Natural killer cell (primary cell): ENCODE measurements around the gene SHBG. TPM values are rescaled to one million over a fixed set of nuclear protein-coding genes. Genes with fewer than 3 reads are reported as not detected.
A peak's percentile ranks its signal among the peaks of the same experiment; 100 is the strongest.

Source experiments
- ATAC-seq, 3 donors: fragments of 150-1000 bp in 2 of 3; fragments of 200-7000 bp in 1 of 3; cut with Tn5 transposase; 1 replicate in 1 of 3; 2 replicates in 2 of 3; pipeline ENCODE4 v1.10.0; 2021; ENCODE audit warnings: mild to moderate bottlenecking in 2 of 3, moderate library complexity in 2 of 3
- DNase-seq, 2 donors: peaks; one replicate each; pipeline versions ENCODE4 v3.0.0 to v3.0.0-alpha.2; 2013 to 2021; ENCODE audit warnings: mixed read lengths in 1 of 2
- H3K27ac ChIP-seq: one replicate; pipeline ENCODE4 v1.5.1; 2013; ENCODE audit warnings: mild to moderate bottlenecking, low read length
- H3K27me3 ChIP-seq: one replicate; pipeline ENCODE4 v1.6.1; 2013; ENCODE audit warnings: low read length; ENCODE audit not compliant: control insufficient read depth, insufficient read depth
- H3K36me3 ChIP-seq: one replicate; pipeline ENCODE4 v1.6.1; 2013; ENCODE audit warnings: low read length; ENCODE audit not compliant: control insufficient read depth, insufficient read depth
- H3K4me1 ChIP-seq: one replicate; pipeline ENCODE4 v1.6.1; 2013; ENCODE audit warnings: low read length; ENCODE audit not compliant: control insufficient read depth, insufficient read depth
- H3K4me3 ChIP-seq: one replicate; pipeline ENCODE4 v1.5.1; 2013; ENCODE audit warnings: low read length
- H3K9me3 ChIP-seq: one replicate; pipeline ENCODE4 v1.6.1; 2013; ENCODE audit warnings: low read length; ENCODE audit not compliant: control insufficient read depth, insufficient read depth
- H3K27ac Mint-ChIP-seq, 2 donors: one replicate each; pipeline ENCODE4 v1.8.0; 2022; ENCODE audit warnings: mild to moderate bottlenecking in 2 of 2, mixed read lengths in 2 of 2, moderate library complexity in 1 of 2
- H3K27me3 Mint-ChIP-seq, 2 donors: one replicate each; pipeline ENCODE4 v1.8.0; 2022; ENCODE audit warnings: low read depth in 2 of 2, mixed read lengths in 2 of 2
- H3K36me3 Mint-ChIP-seq: one replicate; pipeline ENCODE4 v1.8.0; 2022; ENCODE audit warnings: mixed read lengths
- H3K4me1 Mint-ChIP-seq, 2 donors: one replicate each; pipeline ENCODE4 v1.8.0; 2022; ENCODE audit warnings: mixed read lengths in 2 of 2
- H3K4me3 Mint-ChIP-seq: one replicate; pipeline ENCODE4 v1.8.0; 2022; ENCODE audit warnings: mild to moderate bottlenecking, moderate library complexity, mixed read lengths
- H3K9me3 Mint-ChIP-seq, 2 donors: one replicate each; pipeline ENCODE4 v1.8.0; 2022; ENCODE audit warnings: mixed read lengths in 2 of 2
- CTCF ChIP-seq: fragments of 200-600 bp; IDR thresholded peaks from one replicate; pipeline ENCODE4 v1.8.0; 2022; ENCODE audit warnings: antibody characterized with exemption
- WGBS: methylation state at CpG from one replicate; pipeline ENCODE4 v1.1.7; 2013; ENCODE audit warnings: missing lambda C conversion rate; ENCODE audit not compliant: insufficient coverage; 5-methylcytosine and 5-hydroxymethylcytosine counted together
- intact Hi-C: fragments of 100-400 bp; cut with micrococcal nuclease; formaldehyde crosslinking; loops from one replicate; pipeline ENCODE4 v1.14.2; 2022
- total RNA-seq, 4 donors: library from RNA; stranded (reverse); fragments of 120-200 nt in 1 of 4; gene quantifications; one replicate each; pipeline versions ENCODE4 v1.2.3 to v1.2.4, GENCODE V29; 2013 to 2022

Gene SHBG
- total RNA-seq, 3 donors from 2014 or later (not counting 1 experiment from before 2014, with no cell fraction given): not detected

GRCh38 chr17:7606280-7606679, 23.7 kb upstream of the SHBG start:
- no peaks in the 10 kb centered on the region for H3K4me1 ChIP-seq
- no peak overlapping the region for H3K4me3 ChIP-seq
- ATAC-seq (no peak), DNase-seq (no peak)
- no peaks in the 10 kb centered on the region for H3K9me3 ChIP-seq
- H3K27me3 ChIP-seq: no peaks in the 10 kb centered on the region
- peaks cover 29% of the 10 kb centered on the region for H3K36me3 ChIP-seq
- Mint-ChIP-seq H3K36me3 (peaks cover 23% of the 10 kb centered on the region), H3K27ac (no peak overlapping the region), H3K9me3 (no peaks in the 10 kb centered on the region), H3K27me3 (no peaks in the 10 kb centered on the region), H3K4me1 (peaks cover 9 to 29% of the 10 kb centered on the region in 2 donors), H3K4me3 (no peak overlapping the region)
- 99% methylated on average over 4 of the region's 4 CpGs for WGBS
- TF ChIP-seq CTCF: no peak
- intact Hi-C loops: no loop called here
- no peak overlapping the region for H3K27ac ChIP-seq

- H3K27ac ChIP-seq: no peak overlapping the region
- intact Hi-C loops: no loop called here
- no peak for ATAC-seq
Observed at GRCh38 chr17:7610641-7611040, 19.3 kb upstream of the SHBG start.

DNA sequence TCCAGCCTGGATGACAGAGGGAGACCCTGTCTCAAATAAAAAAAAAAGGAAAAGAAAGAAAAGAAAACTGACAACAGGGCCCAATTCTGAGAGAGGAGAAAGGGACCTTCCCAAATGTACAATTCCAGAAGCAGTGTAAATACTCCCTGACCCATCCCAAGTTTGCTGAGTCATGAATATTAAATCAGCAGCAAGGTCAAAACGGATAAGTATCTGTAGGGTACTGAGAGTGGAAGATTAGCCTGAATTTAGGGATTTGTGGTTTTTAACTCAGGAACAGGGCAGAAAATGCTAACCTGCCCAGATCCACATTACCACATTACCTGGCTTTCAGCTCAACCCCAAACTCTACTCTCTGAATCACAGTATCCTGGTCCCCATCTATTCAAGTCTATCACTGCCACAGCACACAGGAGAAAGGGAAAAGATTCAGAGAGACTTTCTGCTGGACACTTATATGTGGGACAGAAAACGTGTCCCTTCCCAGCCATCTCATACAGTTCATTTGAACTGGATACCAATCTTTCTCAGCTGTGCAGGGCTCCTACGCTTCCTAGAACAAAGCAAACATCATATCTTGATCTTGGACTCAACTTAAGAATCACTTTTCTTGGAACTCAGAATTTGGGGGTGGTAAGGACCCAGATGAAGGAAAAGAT, 18.2 kb upstream of the SHBG start:
- H3K27me3 ChIP-seq: no peaks in the 10 kb centered on the region

More at GRCh38 chr17:7610641-7611040, 19.3 kb upstream of the SHBG start:
- Histone ChIP-seq H3K36me3 (peaks cover 3% of the 10 kb centered on the region), H3K4me1 (peaks cover 16% of the 10 kb centered on the region), H3K4me3 (no peak overlapping the region), H3K27me3 (no peaks in the 10 kb centered on the region), H3K9me3 (no peaks in the 10 kb centered on the region)
- no peak for TF ChIP-seq CTCF
- Mint-ChIP-seq H3K27ac (no peak overlapping the region), H3K4me3 (no peak overlapping the region), H3K9me3 (no peaks in the 10 kb centered on the region), H3K4me1 (peaks cover 37 to 63% of the 10 kb centered on the region in 2 donors), H3K36me3 (no peaks in the 10 kb centered on the region), H3K27me3 (no peaks in the 10 kb centered on the region)
- no peak for DNase-seq
- WGBS: 100% methylated on average over 2 of the region's 2 CpGs

More for the DNA sequence above, 18.2 kb upstream of the SHBG start:
- H3K36me3 Mint-ChIP-seq: no peaks in the 10 kb centered on the region
- peaks cover 29 to 53% of the 10 kb centered on the region in 2 donors for H3K4me1 Mint-ChIP-seq
- 100% methylated on average over 3 of the region's 3 CpGs for WGBS
- Histone ChIP-seq H3K4me3 (no peak overlapping the region), H3K4me1 (peaks cover 17% of the 10 kb centered on the region), H3K27ac (no peak overlapping the region), H3K36me3 (no peaks in the 10 kb centered on the region), H3K9me3 (no peaks in the 10 kb centered on the region)
- H3K27me3 Mint-ChIP-seq: no peaks in the 10 kb centered on the region
- no peaks in the 10 kb centered on the region for H3K9me3 Mint-ChIP-seq
- intact Hi-C loops: no loop called here
- TF ChIP-seq CTCF: no peak
- ATAC-seq: no peak
- H3K27ac Mint-ChIP-seq: peak overlapping the region; percentile 94 to 95
- DNase-seq: no peak
- H3K4me3 Mint-ChIP-seq: peak overlapping the region; percentile 91
